Osteocyte (in vitro differentiated cells): Measurements from ENCODE around the gene ZNF766. TPM values are rescaled to one million over a fixed set of nuclear protein-coding genes. Genes with fewer than 3 reads are reported as not detected.
A peak's percentile ranks its signal among the peaks of the same experiment; 100 is the strongest.

Experiments
- DNase-seq: peaks from one replicate; pipeline ENCODE4 v3.0.0; 2021; ENCODE audit warnings: mixed read lengths; ENCODE audit not compliant: unreplicated experiment; ENCODE audit errors: extremely low spot score
- H3K27ac Mint-ChIP-seq: one replicate; pipeline ENCODE4 v1.8.0; 2021; ENCODE audit warnings: mild to moderate bottlenecking, mixed read lengths; ENCODE audit not compliant: unreplicated experiment
- H3K27me3 Mint-ChIP-seq: one replicate; pipeline ENCODE4 v1.8.0; 2021; ENCODE audit warnings: mixed read lengths; ENCODE audit not compliant: unreplicated experiment
- H3K36me3 Mint-ChIP-seq: one replicate; pipeline ENCODE4 v1.8.0; 2021; ENCODE audit warnings: mixed read lengths; ENCODE audit not compliant: unreplicated experiment
- H3K4me1 Mint-ChIP-seq: one replicate; pipeline ENCODE4 v1.8.0; 2021; ENCODE audit warnings: mixed read lengths; ENCODE audit not compliant: unreplicated experiment
- H3K4me3 Mint-ChIP-seq: one replicate; pipeline ENCODE4 v1.8.0; 2021; ENCODE audit warnings: mild to moderate bottlenecking, moderate library complexity, mixed read lengths; ENCODE audit not compliant: unreplicated experiment
- H3K9me3 Mint-ChIP-seq: one replicate; pipeline ENCODE4 v1.8.0; 2021; ENCODE audit warnings: mixed read lengths; ENCODE audit not compliant: unreplicated experiment
- CTCF ChIP-seq: fragments of 200-600 bp; sonication (generic); IDR thresholded peaks from 2 replicates; pipeline ENCODE4 v1.5.0; 2021; ENCODE audit warnings: antibody characterized with exemption, mild to moderate bottlenecking, moderate library complexity
- total RNA-seq: library from RNA; stranded (reverse); gene quantifications from 2 replicates; pipeline ENCODE4 v1.2.1, GENCODE V29; 2021

ZNF766 gene
- total RNA-seq, 1 donor from 2014 or later, result 20.2 TPM

- no peaks in the 10 kb centered on the region for H3K4me1 Mint-ChIP-seq
- no peak for TF ChIP-seq CTCF
- H3K27ac Mint-ChIP-seq, result no peak overlapping the region
- peaks cover 68% of the 10 kb centered on the region for H3K36me3 Mint-ChIP-seq
- H3K4me3 Mint-ChIP-seq, result no peak overlapping the region
- no peaks in the 10 kb centered on the region for H3K9me3 Mint-ChIP-seq
- DNase-seq, result no peak
- no peaks in the 10 kb centered on the region for H3K27me3 Mint-ChIP-seq
Measured at GRCh38 chr19:52226652-52227051, 42.7 kb upstream of the ZNF766 start.

- H3K4me1 Mint-ChIP-seq, result no peaks in the 10 kb centered on the region
- H3K27ac Mint-ChIP-seq, result no peak overlapping the region
- no peak for DNase-seq
- peaks cover 66% of the 10 kb centered on the region for H3K36me3 Mint-ChIP-seq
- H3K27me3 Mint-ChIP-seq, result no peaks in the 10 kb centered on the region
- no peak for TF ChIP-seq CTCF
- H3K9me3 Mint-ChIP-seq, result no peaks in the 10 kb centered on the region
- H3K4me3 Mint-ChIP-seq, result no peak overlapping the region
Measured at GRCh38 chr19:52227196-52227940, 42.0 kb upstream of the ZNF766 start.

GRCh38 chr19:52227980-52228379 lies 41.4 kb upstream of the ZNF766 start:
- Mint-ChIP-seq H3K4me3 (no peak overlapping the region), H3K9me3 (no peaks in the 10 kb centered on the region), H3K27ac (no peak overlapping the region), H3K27me3 (no peaks in the 10 kb centered on the region), H3K4me1 (no peaks in the 10 kb centered on the region), H3K36me3 (peaks cover 59% of the 10 kb centered on the region)
- DNase-seq, result no peak
- no peak for TF ChIP-seq CTCF

GRCh38 chr19:52229524-52229923 lies 39.9 kb upstream of the ZNF766 start:
- Mint-ChIP-seq H3K36me3 (peaks cover 44% of the 10 kb centered on the region), H3K27ac (no peak overlapping the region), H3K4me3 (no peak overlapping the region), H3K4me1 (no peaks in the 10 kb centered on the region), H3K9me3 (no peaks in the 10 kb centered on the region), H3K27me3 (no peaks in the 10 kb centered on the region)
- TF ChIP-seq CTCF, result no peak
- no peak for DNase-seq

GRCh38 chr19:52230685-52231084 lies 38.7 kb upstream of the ZNF766 start:
- TF ChIP-seq CTCF, result no peak
- no peaks in the 10 kb centered on the region for H3K27me3 Mint-ChIP-seq
- H3K36me3 Mint-ChIP-seq, result peaks cover 35% of the 10 kb centered on the region
- no peaks in the 10 kb centered on the region for H3K4me1 Mint-ChIP-seq
- DNase-seq, result peak; percentile 19
- H3K27ac Mint-ChIP-seq, result no peak overlapping the region
- H3K4me3 Mint-ChIP-seq, result no peak overlapping the region
- H3K9me3 Mint-ChIP-seq, result no peaks in the 10 kb centered on the region
